Endodermal cell (in vitro differentiated cells): ENCODE data around the gene APPL1. TPM values are rescaled to one million over a fixed set of nuclear protein-coding genes. Genes with fewer than 3 reads are reported as not detected.

ENCODE experiments used
- DNase-seq: peaks from one replicate; pipeline ENCODE4 v3.0.0-alpha.2; 2017
- H3K27ac ChIP-seq: 2 replicates; pipeline ENCODE4 v1.5.1; 2013; ENCODE audit warnings: mild to moderate bottlenecking, low read depth, low read length, moderate library complexity
- H3K27me3 ChIP-seq: 2 replicates; pipeline ENCODE4 v1.6.1; 2013; ENCODE audit warnings: mild to moderate bottlenecking, low read length, moderate library complexity; ENCODE audit not compliant: insufficient read depth, control insufficient read depth, poor library complexity, severe bottlenecking
- H3K36me3 ChIP-seq: 2 replicates; pipeline ENCODE4 v1.7.0; 2013; ENCODE audit warnings: mild to moderate bottlenecking, low read length, moderate library complexity; ENCODE audit not compliant: control insufficient read depth, insufficient read depth
- H3K4me1 ChIP-seq: one replicate; pipeline ENCODE4 v1.7.0; 2013; ENCODE audit warnings: low read length; ENCODE audit not compliant: control insufficient read depth, insufficient read depth
- H3K4me3 ChIP-seq: 2 replicates; pipeline ENCODE4 v1.5.1; 2013; ENCODE audit warnings: mild to moderate bottlenecking, low read length, moderate library complexity
- H3K9ac ChIP-seq: 2 replicates; pipeline ENCODE4 v1.6.1; 2013; ENCODE audit warnings: mild to moderate bottlenecking, low read length, moderate library complexity; ENCODE audit not compliant: poor library complexity, severe bottlenecking; ENCODE audit errors: extremely low read depth
- H3K9me3 ChIP-seq: 2 replicates; pipeline ENCODE4 v1.6.1; 2013; ENCODE audit warnings: mild to moderate bottlenecking, low read length, moderate library complexity; ENCODE audit not compliant: control insufficient read depth
- H3K27ac Mint-ChIP-seq: 2 replicates; pipeline ENCODE4 v1.8.0; 2020; ENCODE audit warnings: mixed read lengths
- H3K27me3 Mint-ChIP-seq: 2 replicates; pipeline ENCODE4 v1.8.0; 2021; ENCODE audit warnings: mild to moderate bottlenecking, mixed read lengths; ENCODE audit not compliant: insufficient read depth
- H3K36me3 Mint-ChIP-seq: 2 replicates; pipeline ENCODE4 v1.8.0; 2020; ENCODE audit warnings: low read depth, mixed read lengths
- H3K4me1 Mint-ChIP-seq: 2 replicates; pipeline ENCODE4 v1.8.0; 2020; ENCODE audit warnings: mixed read lengths
- H3K4me3 Mint-ChIP-seq: 2 replicates; pipeline ENCODE4 v1.8.0; 2020; ENCODE audit warnings: mild to moderate bottlenecking, moderate library complexity, mixed read lengths
- H3K9me3 Mint-ChIP-seq: 2 replicates; pipeline ENCODE4 v1.8.0; 2020; ENCODE audit warnings: mild to moderate bottlenecking, mixed read lengths
- CTCF ChIP-seq: fragments of 200-600 bp; sonication (generic); conservative IDR thresholded peaks from 2 replicates; pipeline ENCODE4 v1.5.0; 2021; ENCODE audit warnings: antibody characterized with exemption, mild to moderate bottlenecking
- whole genome bisulfite sequencing, 2 experiments: methylation state at CpG; one replicate each; pipeline versions ENCODE4 v1.1.5 to v1.1.7; 2013; ENCODE audit warnings: missing lambda C conversion rate in 2 of 2, mixed read lengths in 1 of 2; ENCODE audit not compliant: insufficient coverage in 1 of 2, insufficient read length in 1 of 2; 5-methylcytosine and 5-hydroxymethylcytosine counted together
- total RNA-seq, 2 donors: library from RNA; stranded (reverse); fragmentation: NEBNext Ultra II Directional in 1 of 2; extraction: Animal tissue kit (Norgen Biotek cat#: 25700) in 1 of 2; gene quantifications; 2 replicates in 1 of 2; 3 replicates in 1 of 2; pipeline ENCODE4 v1.2.1, GENCODE V29; 2021

The APPL1 gene
- total RNA-seq, 2 donors from 2014 or later, result 46.9 to 61.1 TPM

GRCh38 chr3:57257678-57258077 is 30.1 kb downstream of the APPL1 start:
- H3K9me3 Mint-ChIP-seq, result peaks cover 16% of the 10 kb centered on the region
- no peak for DNase-seq
- H3K27me3 Mint-ChIP-seq, result no peaks in the 10 kb centered on the region
- peaks cover 72% of the 10 kb centered on the region for H3K36me3 ChIP-seq
- peaks cover 7% of the 10 kb centered on the region for H3K9me3 ChIP-seq
- H3K27ac ChIP-seq, result no peak overlapping the region
- no peak overlapping the region for H3K4me3 Mint-ChIP-seq
- H3K9ac ChIP-seq, result no peak overlapping the region
- H3K4me1 Mint-ChIP-seq, result no peaks in the 10 kb centered on the region
- no peaks in the 10 kb centered on the region for H3K27me3 ChIP-seq
- H3K4me3 ChIP-seq, result no peak overlapping the region
- TF ChIP-seq CTCF, result no peak
- no peak overlapping the region for H3K27ac Mint-ChIP-seq
- no peaks in the 10 kb centered on the region for H3K4me1 ChIP-seq
- H3K36me3 Mint-ChIP-seq, result peaks cover 67% of the 10 kb centered on the region

GRCh38 chr3:57261119-57261518 is 33.6 kb downstream of the APPL1 start:
- Mint-ChIP-seq H3K27ac (no peak overlapping the region), H3K4me1 (no peaks in the 10 kb centered on the region), H3K9me3 (peaks cover 35% of the 10 kb centered on the region), H3K4me3 (no peak overlapping the region), H3K36me3 (peaks cover 85% of the 10 kb centered on the region), H3K27me3 (no peaks in the 10 kb centered on the region)
- H3K9me3 ChIP-seq, result peaks cover 35% of the 10 kb centered on the region
- TF ChIP-seq CTCF, result no peak
- no peak overlapping the region for H3K27ac ChIP-seq
- peaks cover 92% of the 10 kb centered on the region for H3K36me3 ChIP-seq
- 91 to 93% methylated on average over 3 to 4 of the region's 4 CpGs for WGBS, 2 experiments
- no peak overlapping the region for H3K9ac ChIP-seq
- no peaks in the 10 kb centered on the region for H3K27me3 ChIP-seq
- H3K4me3 ChIP-seq, result no peak overlapping the region
- H3K4me1 ChIP-seq, result no peaks in the 10 kb centered on the region
- DNase-seq, result no peak

GRCh38 chr3:57261929-57262328 is 34.4 kb downstream of the APPL1 start:
- peaks cover 92% of the 10 kb centered on the region for H3K36me3 Mint-ChIP-seq
- WGBS, 2 experiments, result 90 to 100% methylated on average over 2 to 3 of the region's 3 CpGs

More at GRCh38 chr3:57261929-57262328, 34.4 kb downstream of the APPL1 start:
- H3K27me3 Mint-ChIP-seq, result no peaks in the 10 kb centered on the region
- H3K27ac Mint-ChIP-seq, result no peak overlapping the region
- H3K4me3 Mint-ChIP-seq, result no peak overlapping the region
- no peak overlapping the region for H3K9ac ChIP-seq
- no peak overlapping the region for H3K27ac ChIP-seq
- peaks cover 35% of the 10 kb centered on the region for H3K9me3 Mint-ChIP-seq
- DNase-seq, result no peak
- H3K4me1 Mint-ChIP-seq, result no peaks in the 10 kb centered on the region
- H3K4me1 ChIP-seq, result no peaks in the 10 kb centered on the region
- H3K9me3 ChIP-seq, result peaks cover 35% of the 10 kb centered on the region
- H3K27me3 ChIP-seq, result no peaks in the 10 kb centered on the region
- H3K36me3 ChIP-seq, result peaks cover 93% of the 10 kb centered on the region
- no peak overlapping the region for H3K4me3 ChIP-seq
- TF ChIP-seq CTCF, result no peak
